C4-2B (cell line): ENCODE data around the gene MBD3.
"Not testable (repeated sequence)": the region's sequence is repeated elsewhere in the genome, so short reads cannot be mapped to it uniquely, and the experiment has no call there.

Source experiments
- H3K27ac ChIP-seq: fragments of 450-650 bp; 2 replicates; pipeline ENCODE4 v1.5.1; 2017
- CTCF ChIP-seq: fragments of 450-650 bp; conservative IDR thresholded peaks from 2 replicates; pipeline ENCODE4 v1.5.1; 2017; ENCODE audit warnings: mild to moderate bottlenecking
- ZFX ChIP-seq: fragments of 450-650 bp; IDR thresholded peaks from 2 replicates; pipeline ENCODE4 v1.6.1; 2017

The MBD3 gene

DNA sequence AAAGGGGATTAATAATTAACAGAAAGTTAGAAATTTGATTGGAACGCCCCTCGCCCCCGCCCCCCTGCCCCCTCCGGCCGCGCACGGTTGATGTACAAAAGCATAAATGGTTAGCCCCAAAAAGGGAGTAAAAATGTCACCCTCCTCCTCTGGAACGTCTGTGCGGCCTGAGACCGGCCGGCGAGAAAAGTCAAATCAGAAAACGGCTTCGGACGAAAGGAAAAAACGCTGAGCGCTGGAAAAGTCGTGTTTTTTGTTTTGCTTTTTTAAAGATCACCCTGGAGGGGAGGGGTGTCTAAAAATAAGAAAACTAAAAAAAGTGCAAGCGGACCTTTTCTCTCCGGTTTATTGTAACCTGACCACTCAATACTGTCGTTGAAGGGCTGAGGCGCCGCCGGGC, 37.7 kb downstream of the MBD3 start:
- TF ChIP-seq CTCF = no peak
- no peak for TF ChIP-seq ZFX

DNA sequence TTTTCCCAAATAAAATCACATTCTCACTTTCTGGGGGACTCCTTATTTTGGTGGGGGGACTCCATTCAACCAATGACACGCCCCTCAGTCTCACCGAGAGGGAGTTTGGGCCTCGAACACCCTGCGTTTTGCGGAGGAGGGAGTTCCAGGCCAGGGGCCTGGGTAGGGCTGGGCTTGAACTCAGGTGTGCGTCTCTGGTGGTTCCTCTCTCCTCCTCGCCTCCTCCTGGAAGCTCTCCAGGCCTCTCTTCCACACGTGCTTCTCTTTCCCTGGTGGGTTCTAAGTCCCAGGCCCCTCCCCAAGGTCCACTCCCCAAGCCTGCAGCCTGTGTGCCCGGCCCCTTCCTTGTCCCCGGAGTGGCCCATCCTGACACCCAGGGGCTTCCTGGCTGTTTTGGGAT, 39.2 kb downstream of the MBD3 start:
- no peak overlapping the region for H3K27ac ChIP-seq
- TF ChIP-seq ZFX = no peak
- no peak for TF ChIP-seq CTCF

More for the DNA sequence above, 37.7 kb downstream of the MBD3 start:
- no peak overlapping the region for H3K27ac ChIP-seq

- no peak overlapping the region for H3K27ac ChIP-seq
- TF ChIP-seq CTCF (no peak), ZFX (no peak)
These were observed 41.3 kb downstream of the MBD3 start for GRCh38 chr19:1551068-1552040.

- TF ChIP-seq CTCF (no peak), ZFX (no peak)
- no peak overlapping the region for H3K27ac ChIP-seq
These were observed 43.2 kb downstream of the MBD3 start for GRCh38 chr19:1549332-1549945.

DNA sequence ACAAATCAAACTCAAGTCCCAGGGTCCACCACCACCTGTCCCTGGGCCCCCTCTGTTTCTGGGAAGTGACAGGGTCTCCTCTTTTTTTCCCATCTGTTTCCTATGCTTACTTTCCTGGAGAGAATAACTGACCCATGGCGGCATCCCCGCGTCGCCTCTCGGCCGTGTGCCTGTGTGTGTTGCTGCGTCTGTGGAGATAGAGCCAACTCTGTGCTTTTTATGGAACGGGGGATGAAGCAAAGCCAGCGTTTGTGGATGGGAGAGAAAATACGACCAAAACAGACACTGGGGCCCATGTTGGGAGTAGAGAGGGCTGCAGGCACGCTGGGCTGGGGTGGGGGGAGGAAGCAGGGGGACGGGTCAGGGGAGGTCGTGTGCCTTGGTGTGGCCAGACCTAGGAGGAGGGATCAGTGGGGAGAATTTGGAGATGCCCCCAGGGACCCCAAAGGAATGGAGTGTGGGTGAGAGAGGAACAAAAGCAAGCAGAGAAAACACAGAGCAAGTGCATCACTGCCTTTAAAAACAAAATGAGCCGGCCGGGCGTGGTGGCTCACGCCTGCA, 52.2 kb downstream of the MBD3 start:
- TF ChIP-seq ZFX (no peak), CTCF (no peak)
- H3K27ac ChIP-seq = no peak overlapping the region

DNA sequence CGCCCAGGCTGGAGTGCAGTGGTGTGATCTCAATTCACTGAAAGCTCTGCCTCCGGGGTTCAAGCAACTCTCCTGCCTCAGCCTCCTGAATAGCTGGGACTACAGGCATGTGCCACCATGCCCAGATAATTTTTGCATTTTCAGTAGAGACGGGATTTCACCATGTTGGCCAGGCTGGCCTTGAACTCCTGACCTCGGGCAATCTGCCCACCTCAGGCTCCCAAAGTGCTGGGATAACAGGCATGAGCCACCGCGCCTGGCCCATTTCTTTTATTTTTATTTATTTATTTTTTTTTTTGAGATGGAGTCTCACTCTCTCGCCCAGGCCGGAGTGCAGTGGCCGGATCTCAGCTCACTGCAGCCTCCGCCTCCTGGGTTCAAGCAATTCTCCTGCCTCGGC, 52.9 kb downstream of the MBD3 start:
- H3K27ac ChIP-seq = not testable (repeated sequence)

DNA sequence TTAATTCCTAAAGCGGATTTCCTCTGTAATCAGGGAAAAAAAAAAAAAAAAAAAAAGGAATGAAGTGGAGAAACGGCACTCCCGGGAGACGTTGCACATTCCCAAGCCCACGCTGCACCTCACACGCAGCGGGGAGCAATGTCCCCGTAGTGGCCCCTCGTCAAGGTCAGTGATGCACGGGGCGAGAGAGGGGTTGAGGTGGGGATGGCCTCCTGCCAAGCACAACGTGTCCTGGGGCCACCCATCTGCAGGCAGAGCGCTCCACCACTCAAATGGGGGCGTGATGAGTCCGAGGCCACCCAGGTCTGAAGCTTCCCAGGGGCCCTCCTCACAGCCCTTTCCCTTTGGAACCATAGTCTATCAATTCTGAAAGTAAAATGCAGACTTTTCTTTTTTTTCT, 53.7 kb downstream of the MBD3 start:
- no peak for TF ChIP-seq CTCF
- TF ChIP-seq ZFX = no peak
- H3K27ac ChIP-seq = no peak overlapping the region

DNA sequence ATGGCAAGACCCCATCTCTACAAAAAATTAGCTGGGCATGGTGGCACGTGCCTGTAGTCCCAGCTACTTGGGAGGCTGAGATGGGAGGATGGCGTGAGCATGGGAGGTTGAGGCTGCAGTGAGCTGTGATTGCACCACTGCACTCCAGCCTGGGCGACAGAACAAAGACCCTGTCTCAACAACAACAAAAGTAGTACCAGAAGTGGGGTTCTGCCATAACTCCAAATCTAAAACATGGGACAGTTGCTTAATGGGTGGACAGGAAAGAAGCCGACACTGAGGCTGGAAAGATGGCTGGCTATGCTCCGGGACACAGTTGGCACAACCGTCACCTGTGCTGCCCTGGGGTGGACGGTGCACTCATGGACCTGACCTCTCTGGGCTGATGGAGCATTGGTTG, 57.0 kb downstream of the MBD3 start:
- not testable (repeated sequence) for H3K27ac ChIP-seq
